Measurements from ENCODE around the gene RNF213.
"Not testable (repeated sequence)": the region's sequence is repeated elsewhere in the genome, so short reads cannot be mapped to it uniquely, and the experiment has no call there.

Gene RNF213

GRCh38 chr17:80313160-80313829 lies 52.6 kb downstream of the RNF213 start:
- Histone ChIP-seq H2BK12ac (ENCODE audit: low read length in 2 of 2) (no peak overlapping the region), H3K18ac (ENCODE audit: low read depth in 1 of 2, low read length in 2 of 2) (no peak overlapping the region), H3K79me1 (replicated peaks; ENCODE audit: low read length, poor library complexity, severe bottlenecking) (peaks cover 22% of the 10 kb centered on the region), H3K9ac (ENCODE audit: low read length) (no peak overlapping the region), H3K14ac (ENCODE audit: low read length in 2 of 2) (no peak overlapping the region), H2AFZ (ENCODE audit: low read depth, low read length) (no peak overlapping the region), H3K23ac (ENCODE audit: low read length in 2 of 2) (no peak overlapping the region), H2BK15ac (ENCODE audit: low read depth, poor library complexity, severe bottlenecking) (no peak overlapping the region), H3K4ac (ENCODE audit: low read depth in 1 of 2, low read length in 2 of 2) (no peak overlapping the region), H4K91ac (ENCODE audit: low read length) (no peak overlapping the region), H3K27me3 (ENCODE audit: control insufficient read depth in 1 of 2, insufficient read depth in 1 of 2, low read length in 2 of 2) (no peaks in the 10 kb centered on the region), H2BK120ac (ENCODE audit: low read depth, low read length) (no peak overlapping the region), H3K36me3 (ENCODE audit: control insufficient read depth in 1 of 2, insufficient read depth in 2 of 2, low read depth in 1 of 2, low read length in 2 of 2) (peaks cover 71 to 73% of the 10 kb centered on the region in 2 experiments), H3K4me2 (ENCODE audit: low read length, poor library complexity, severe bottlenecking) (no peak overlapping the region), H3K4me3 (ENCODE audit: insufficient read depth in 1 of 2, low read depth in 1 of 2, low read length in 2 of 2) (no peak overlapping the region), H4K8ac (ENCODE audit: low read length) (peak overlapping the region; percentile 33), H2BK5ac (ENCODE audit: low read depth, low read length, poor library complexity, severe bottlenecking) (no peak overlapping the region), H3K4me1 (ENCODE audit: control insufficient read depth, insufficient read depth, low read depth, low read length) (peaks cover 2% of the 10 kb centered on the region), H3K27ac (ENCODE audit: low read length, poor library complexity, severe bottlenecking) (no peak overlapping the region), H3K9me3 (ENCODE audit: control insufficient read depth, low read length) (no peaks in the 10 kb centered on the region), H2AK5ac (ENCODE audit: low read length, severe bottlenecking) (no peak overlapping the region)
- 99% methylated on average over 6 of the region's 6 CpGs for WGBS
- no peak for DNase-seq

GRCh38 chr17:80313946-80314345 lies 53.3 kb downstream of the RNF213 start:
- H2BK5ac ChIP-seq (ENCODE audit: low read depth, low read length, poor library complexity, severe bottlenecking); H2BK15ac ChIP-seq (ENCODE audit: low read depth, poor library complexity, severe bottlenecking); H4K91ac ChIP-seq (ENCODE audit: low read length); H2AFZ ChIP-seq (ENCODE audit: low read depth, low read length); H2BK12ac ChIP-seq (ENCODE audit: low read length in 2 of 2); H3K27ac ChIP-seq (ENCODE audit: low read length, poor library complexity, severe bottlenecking); H3K9ac ChIP-seq (ENCODE audit: low read length); H2BK120ac ChIP-seq (ENCODE audit: low read depth, low read length); H3K18ac ChIP-seq (ENCODE audit: low read depth in 1 of 2, low read length in 2 of 2); H4K8ac ChIP-seq (ENCODE audit: low read length); H2AK5ac ChIP-seq (ENCODE audit: low read length, severe bottlenecking); H3K4me1 ChIP-seq (ENCODE audit: control insufficient read depth, insufficient read depth, low read depth, low read length); H3K14ac ChIP-seq (ENCODE audit: low read length in 2 of 2); H3K27me3 ChIP-seq (ENCODE audit: control insufficient read depth in 1 of 2, insufficient read depth in 1 of 2, low read length in 2 of 2); H3K4me3 ChIP-seq (ENCODE audit: insufficient read depth in 1 of 2, low read depth in 1 of 2, low read length in 2 of 2); H3K4me2 ChIP-seq (ENCODE audit: low read length, poor library complexity, severe bottlenecking); H3K9me3 ChIP-seq (ENCODE audit: control insufficient read depth, low read length); H3K23ac ChIP-seq (ENCODE audit: low read length in 2 of 2); H3K4ac ChIP-seq (ENCODE audit: low read depth in 1 of 2, low read length in 2 of 2); DNase-seq: not testable (repeated sequence)
- H3K36me3 ChIP-seq (ENCODE audit: control insufficient read depth in 1 of 2, insufficient read depth in 2 of 2, low read depth in 1 of 2, low read length in 2 of 2), result peaks cover 68 to 75% of the 10 kb centered on the region in 2 experiments
- peaks cover 20% of the 10 kb centered on the region for H3K79me1 ChIP-seq (replicated peaks; ENCODE audit: low read length, poor library complexity, severe bottlenecking)
- WGBS, result 100% methylated on average over 1 of the region's 1 CpG

DNA sequence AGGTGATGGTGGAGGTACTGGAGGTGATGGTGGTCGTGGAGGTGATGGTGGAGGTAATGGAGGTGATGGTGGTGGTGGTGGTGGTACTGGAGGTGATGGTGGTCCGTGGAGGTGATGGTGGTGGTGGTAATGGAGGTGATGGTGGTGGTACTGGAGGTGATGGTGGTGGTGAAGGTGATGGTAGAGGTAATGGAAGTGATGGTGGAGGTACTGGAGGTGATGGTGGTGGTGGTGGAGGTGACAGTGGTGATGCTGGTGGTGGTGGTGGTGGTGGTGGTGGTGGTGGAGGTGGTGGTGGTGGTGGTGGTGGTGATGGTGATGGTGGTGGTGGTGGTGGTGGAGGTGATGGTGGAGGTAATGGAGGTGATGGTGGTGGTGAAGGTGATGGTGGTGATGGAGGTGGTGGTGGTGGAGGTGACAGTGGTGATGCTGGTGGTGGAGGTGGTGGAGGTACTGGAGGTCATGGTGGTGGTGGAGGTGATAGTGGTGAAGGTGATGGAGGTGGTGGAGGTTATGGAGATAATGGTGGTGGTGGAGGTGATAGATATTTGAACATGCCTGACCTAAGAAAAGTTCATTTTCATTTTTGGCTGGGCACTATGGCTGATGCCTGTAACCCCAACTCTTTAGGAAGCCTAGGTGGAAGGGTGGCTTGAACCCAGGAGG lies 55.0 kb downstream of the RNF213 start:
- Histone ChIP-seq H3K4me3 (ENCODE audit: insufficient read depth in 1 of 2, low read depth in 1 of 2, low read length in 2 of 2) (no peak overlapping the region), H2BK120ac (ENCODE audit: low read depth, low read length) (no peak overlapping the region), H3K27ac (ENCODE audit: low read length, poor library complexity, severe bottlenecking) (no peak overlapping the region), H4K8ac (ENCODE audit: low read length) (no peak overlapping the region), H3K4me2 (ENCODE audit: low read length, poor library complexity, severe bottlenecking) (no peak overlapping the region), H3K23ac (ENCODE audit: low read length in 2 of 2) (no peak overlapping the region), H3K18ac (ENCODE audit: low read depth in 1 of 2, low read length in 2 of 2) (no peak overlapping the region), H2BK15ac (ENCODE audit: low read depth, poor library complexity, severe bottlenecking) (no peak overlapping the region), H2AFZ (ENCODE audit: low read depth, low read length) (no peak overlapping the region), H3K79me1 (replicated peaks; ENCODE audit: low read length, poor library complexity, severe bottlenecking) (peaks cover 17% of the 10 kb centered on the region), H3K4ac (ENCODE audit: low read depth in 1 of 2, low read length in 2 of 2) (no peak overlapping the region), H3K36me3 (ENCODE audit: control insufficient read depth in 1 of 2, insufficient read depth in 2 of 2, low read depth in 1 of 2, low read length in 2 of 2) (peaks cover 71 to 72% of the 10 kb centered on the region in 2 experiments), H4K91ac (ENCODE audit: low read length) (no peak overlapping the region), H2AK5ac (ENCODE audit: low read length, severe bottlenecking) (no peak overlapping the region), H3K9me3 (ENCODE audit: control insufficient read depth, low read length) (no peaks in the 10 kb centered on the region), H3K9ac (ENCODE audit: low read length) (no peak overlapping the region), H3K27me3 (ENCODE audit: control insufficient read depth in 1 of 2, insufficient read depth in 1 of 2, low read length in 2 of 2) (no peaks in the 10 kb centered on the region), H3K4me1 (ENCODE audit: control insufficient read depth, insufficient read depth, low read depth, low read length) (peaks cover 4% of the 10 kb centered on the region), H3K14ac (ENCODE audit: low read length in 2 of 2) (no peak overlapping the region), H2BK12ac (ENCODE audit: low read length in 2 of 2) (no peak overlapping the region), H2BK5ac (ENCODE audit: low read depth, low read length, poor library complexity, severe bottlenecking) (no peak overlapping the region)
- 100% methylated on average over 1 of the region's 2 CpGs for WGBS
- no peak for DNase-seq

- Histone ChIP-seq H3K23ac (ENCODE audit: low read length in 2 of 2) (no peak overlapping the region), H4K91ac (ENCODE audit: low read length) (no peak overlapping the region), H2BK15ac (ENCODE audit: low read depth, poor library complexity, severe bottlenecking) (no peak overlapping the region), H3K27ac (ENCODE audit: low read length, poor library complexity, severe bottlenecking) (no peak overlapping the region), H3K18ac (ENCODE audit: low read depth in 1 of 2, low read length in 2 of 2) (no peak overlapping the region), H3K4ac (ENCODE audit: low read depth in 1 of 2, low read length in 2 of 2) (no peak overlapping the region), H2BK5ac (ENCODE audit: low read depth, low read length, poor library complexity, severe bottlenecking) (no peak overlapping the region), H3K36me3 (ENCODE audit: control insufficient read depth in 1 of 2, insufficient read depth in 2 of 2, low read depth in 1 of 2, low read length in 2 of 2) (peaks cover 70 to 72% of the 10 kb centered on the region in 2 experiments), H2AK5ac (ENCODE audit: low read length, severe bottlenecking) (no peak overlapping the region), H3K9me3 (ENCODE audit: control insufficient read depth, low read length) (no peaks in the 10 kb centered on the region), H3K9ac (ENCODE audit: low read length) (no peak overlapping the region), H2AFZ (ENCODE audit: low read depth, low read length) (no peak overlapping the region), H3K4me1 (ENCODE audit: control insufficient read depth, insufficient read depth, low read depth, low read length) (peaks cover 4% of the 10 kb centered on the region), H2BK120ac (ENCODE audit: low read depth, low read length) (no peak overlapping the region), H3K14ac (ENCODE audit: low read length in 2 of 2) (no peak overlapping the region), H3K27me3 (ENCODE audit: control insufficient read depth in 1 of 2, insufficient read depth in 1 of 2, low read length in 2 of 2) (no peaks in the 10 kb centered on the region), H3K4me2 (ENCODE audit: low read length, poor library complexity, severe bottlenecking) (no peak overlapping the region), H3K79me1 (replicated peaks; ENCODE audit: low read length, poor library complexity, severe bottlenecking) (peaks cover 13% of the 10 kb centered on the region), H3K4me3 (ENCODE audit: insufficient read depth in 1 of 2, low read depth in 1 of 2, low read length in 2 of 2) (no peak overlapping the region), H2BK12ac (ENCODE audit: low read length in 2 of 2) (no peak overlapping the region), H4K8ac (ENCODE audit: low read length) (no peak overlapping the region)
- 91% methylated on average over 10 of the region's 10 CpGs for WGBS
- no peak for DNase-seq
These were observed 55.8 kb downstream of the RNF213 start for GRCh38 chr17:80316431-80316830.
